ENCODE results near the gene PIK3C2G.
"Not testable (repeated sequence)": the region's sequence is repeated elsewhere in the genome, so short reads cannot be mapped to it uniquely, and the experiment has no call there.

PIK3C2G gene

DNA sequence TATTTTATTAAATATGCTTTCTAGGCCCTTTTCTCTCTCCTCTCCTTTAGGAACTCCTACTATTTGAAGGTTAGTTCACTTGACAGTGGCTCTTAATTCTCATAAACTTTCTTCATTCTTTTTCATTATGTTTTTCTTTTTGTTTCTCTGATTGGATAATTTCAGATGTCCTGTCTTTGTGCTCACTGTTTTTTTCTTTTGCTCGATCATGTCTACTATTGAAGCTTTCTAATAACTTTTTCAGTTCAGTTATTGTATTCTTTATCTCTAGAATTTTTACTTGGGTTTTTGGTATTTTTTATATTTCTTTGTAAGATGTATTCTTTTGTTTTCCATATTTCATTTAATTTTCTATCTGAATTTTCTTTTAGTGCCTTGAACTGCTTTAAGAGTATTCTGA is 261.5 kb downstream of the PIK3C2G start:
- H3K36me3 ChIP-seq (ENCODE audit: insufficient read depth, low read length): no peaks in the 10 kb centered on the region
- no peak overlapping the region for H3K4me3 ChIP-seq (ENCODE audit: low read depth in 1 of 2, low read length in 2 of 2)
- H3K27me3 ChIP-seq (ENCODE audit: control insufficient read depth in 1 of 2, insufficient read depth in 2 of 2, low read length in 2 of 2): no peaks in the 10 kb centered on the region
- H3K4me1 ChIP-seq (ENCODE audit: insufficient read depth, low read length): no peaks in the 10 kb centered on the region
- H3K9me3 ChIP-seq (ENCODE audit: low read length): no peaks in the 10 kb centered on the region
- no peak overlapping the region for H3K9ac ChIP-seq (ENCODE audit: low read length)
- no peak overlapping the region for H3K27ac ChIP-seq (ENCODE audit: low read depth, low read length)

DNA sequence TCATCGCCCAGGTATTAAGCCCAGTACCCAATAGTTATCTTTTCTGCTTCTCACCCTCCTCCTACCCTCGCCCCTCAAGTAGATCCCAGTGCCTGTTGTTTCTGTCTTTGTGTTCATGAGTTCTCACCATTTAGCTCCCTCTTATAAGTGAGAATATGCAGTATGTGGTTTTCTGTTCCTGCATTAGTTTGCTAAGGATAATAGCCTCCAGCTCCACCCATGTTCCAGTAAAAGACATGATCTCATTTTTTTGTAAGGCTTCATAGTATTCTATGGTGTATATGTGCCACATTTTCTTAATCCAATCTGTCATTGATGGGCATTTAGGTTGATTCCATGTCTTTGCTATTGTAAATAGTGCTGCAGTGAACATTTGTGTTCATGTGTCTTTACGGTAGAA is 281.2 kb downstream of the PIK3C2G start:
- H3K4me1 ChIP-seq (ENCODE audit: insufficient read depth, low read length); H3K9ac ChIP-seq (ENCODE audit: low read length): not testable (repeated sequence)

DNA sequence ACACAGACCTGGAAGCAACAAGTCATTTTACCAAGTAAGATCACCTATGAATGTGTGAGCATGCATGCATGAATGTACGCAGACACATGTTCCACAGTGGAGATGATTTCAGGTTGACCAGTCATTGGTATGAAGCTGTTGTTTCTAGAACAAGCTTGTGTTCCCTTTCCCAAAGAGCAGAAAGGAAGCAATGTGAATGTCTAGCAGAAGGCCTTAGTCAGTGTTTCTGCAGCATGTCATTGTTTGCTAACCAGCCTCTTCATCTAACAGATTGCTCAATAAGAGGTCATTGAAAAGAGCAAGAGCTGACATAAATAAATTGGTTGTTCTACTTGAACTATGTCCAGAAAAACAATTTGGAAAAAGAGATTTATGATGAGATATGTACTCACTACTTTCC is 285.1 kb downstream of the PIK3C2G start:
- Histone ChIP-seq H3K27ac (ENCODE audit: low read depth, low read length) (no peak overlapping the region), H3K9me3 (ENCODE audit: low read length) (no peaks in the 10 kb centered on the region), H3K27me3 (ENCODE audit: control insufficient read depth in 1 of 2, insufficient read depth in 2 of 2, low read length in 2 of 2) (no peaks in the 10 kb centered on the region), H3K4me1 (ENCODE audit: insufficient read depth, low read length) (no peaks in the 10 kb centered on the region), H3K4me3 (ENCODE audit: low read depth in 1 of 2, low read length in 2 of 2) (no peak overlapping the region), H3K9ac (ENCODE audit: low read length) (no peak overlapping the region), H3K36me3 (ENCODE audit: insufficient read depth, low read length) (no peaks in the 10 kb centered on the region)

More for the DNA sequence above, 281.2 kb downstream of the PIK3C2G start:
- not testable (repeated sequence) for H3K9me3 ChIP-seq (ENCODE audit: low read length); H3K4me3 ChIP-seq (ENCODE audit: low read depth in 1 of 2, low read length in 2 of 2); H3K36me3 ChIP-seq (ENCODE audit: insufficient read depth, low read length); H3K27me3 ChIP-seq (ENCODE audit: control insufficient read depth in 1 of 2, insufficient read depth in 2 of 2, low read length in 2 of 2); H3K27ac ChIP-seq (ENCODE audit: low read depth, low read length)

DNA sequence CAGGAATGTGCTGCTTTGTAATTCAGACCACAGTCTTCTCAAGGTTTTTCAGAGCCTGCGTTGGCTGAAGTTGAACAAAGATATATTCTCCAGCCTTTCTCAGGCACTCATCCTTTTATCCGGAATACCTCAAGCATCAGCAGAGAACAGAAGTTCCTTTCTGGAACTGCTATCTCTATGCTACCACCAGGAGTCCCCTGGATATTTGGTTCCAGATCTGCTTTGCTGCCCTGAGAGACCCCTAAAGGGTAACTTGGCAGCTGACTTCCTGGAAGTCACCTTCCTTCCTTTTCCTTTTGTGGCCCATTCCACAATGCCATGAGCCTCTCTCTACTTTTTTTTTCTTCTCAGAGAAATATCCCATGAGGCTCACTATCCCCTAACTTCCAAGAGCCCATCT is 288.3 kb downstream of the PIK3C2G start:
- no peak overlapping the region for H3K4me3 ChIP-seq (ENCODE audit: low read depth in 1 of 2, low read length in 2 of 2)
- no peak overlapping the region for H3K27ac ChIP-seq (ENCODE audit: low read depth, low read length)
- H3K4me1 ChIP-seq (ENCODE audit: insufficient read depth, low read length): no peaks in the 10 kb centered on the region
- H3K9me3 ChIP-seq (ENCODE audit: low read length): no peaks in the 10 kb centered on the region
- no peaks in the 10 kb centered on the region for H3K36me3 ChIP-seq (ENCODE audit: insufficient read depth, low read length)
- H3K27me3 ChIP-seq (ENCODE audit: control insufficient read depth in 1 of 2, insufficient read depth in 2 of 2, low read length in 2 of 2): no peaks in the 10 kb centered on the region
- no peak overlapping the region for H3K9ac ChIP-seq (ENCODE audit: low read length)

DNA sequence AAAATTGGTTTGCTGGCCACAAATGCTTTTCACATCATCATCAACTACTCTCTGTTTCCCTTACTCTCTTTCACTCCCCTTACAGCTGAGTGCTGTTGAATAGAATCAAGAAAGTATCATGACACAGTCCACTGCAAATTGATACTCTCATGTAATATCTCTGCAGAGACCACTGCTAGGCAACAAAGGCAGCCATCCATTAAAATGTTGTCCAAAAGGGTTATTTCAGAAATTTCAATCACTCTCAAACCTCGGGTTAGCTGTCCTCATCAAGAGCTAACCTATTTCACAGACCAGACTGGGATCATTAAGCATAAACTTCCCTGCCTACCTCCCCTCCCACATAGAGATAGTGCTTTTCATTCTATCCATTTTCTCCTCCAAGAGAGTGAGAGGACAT is 289.8 kb downstream of the PIK3C2G start:
- Histone ChIP-seq H3K4me3 (ENCODE audit: low read depth in 1 of 2, low read length in 2 of 2) (no peak overlapping the region), H3K27ac (ENCODE audit: low read depth, low read length) (no peak overlapping the region), H3K9me3 (ENCODE audit: low read length) (no peaks in the 10 kb centered on the region)

DNA sequence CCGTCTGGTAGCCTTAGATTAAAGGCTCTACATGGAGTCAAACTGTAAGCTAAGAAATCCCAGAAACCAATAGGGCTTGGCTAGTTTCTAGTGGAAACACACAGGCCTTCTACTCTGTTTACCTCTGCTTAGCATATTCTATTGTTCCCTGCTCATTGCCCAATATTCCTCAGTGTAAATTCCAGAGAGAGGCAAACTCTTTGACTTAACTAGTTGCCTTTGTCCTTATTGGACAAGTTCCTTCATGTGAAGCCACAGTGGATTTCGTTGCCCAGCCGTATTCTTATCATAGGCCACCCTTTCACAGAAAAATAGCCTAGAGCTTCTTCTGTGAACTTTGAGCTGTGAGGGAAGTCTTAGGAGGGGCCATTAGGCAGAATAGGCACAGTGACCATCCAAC is 290.4 kb downstream of the PIK3C2G start:
- Histone ChIP-seq H3K4me1 (ENCODE audit: insufficient read depth, low read length) (no peaks in the 10 kb centered on the region), H3K27me3 (ENCODE audit: control insufficient read depth in 1 of 2, insufficient read depth in 2 of 2, low read length in 2 of 2) (no peaks in the 10 kb centered on the region), H3K4me3 (ENCODE audit: low read depth in 1 of 2, low read length in 2 of 2) (no peak overlapping the region), H3K27ac (ENCODE audit: low read depth, low read length) (no peak overlapping the region), H3K9ac (ENCODE audit: low read length) (no peak overlapping the region), H3K36me3 (ENCODE audit: insufficient read depth, low read length) (no peaks in the 10 kb centered on the region), H3K9me3 (ENCODE audit: low read length) (no peaks in the 10 kb centered on the region)

More for the DNA sequence above, 289.8 kb downstream of the PIK3C2G start:
- H3K27me3 ChIP-seq (ENCODE audit: control insufficient read depth in 1 of 2, insufficient read depth in 2 of 2, low read length in 2 of 2): no peaks in the 10 kb centered on the region
- no peaks in the 10 kb centered on the region for H3K36me3 ChIP-seq (ENCODE audit: insufficient read depth, low read length)
- no peaks in the 10 kb centered on the region for H3K4me1 ChIP-seq (ENCODE audit: insufficient read depth, low read length)
- H3K9ac ChIP-seq (ENCODE audit: low read length): no peak overlapping the region

DNA sequence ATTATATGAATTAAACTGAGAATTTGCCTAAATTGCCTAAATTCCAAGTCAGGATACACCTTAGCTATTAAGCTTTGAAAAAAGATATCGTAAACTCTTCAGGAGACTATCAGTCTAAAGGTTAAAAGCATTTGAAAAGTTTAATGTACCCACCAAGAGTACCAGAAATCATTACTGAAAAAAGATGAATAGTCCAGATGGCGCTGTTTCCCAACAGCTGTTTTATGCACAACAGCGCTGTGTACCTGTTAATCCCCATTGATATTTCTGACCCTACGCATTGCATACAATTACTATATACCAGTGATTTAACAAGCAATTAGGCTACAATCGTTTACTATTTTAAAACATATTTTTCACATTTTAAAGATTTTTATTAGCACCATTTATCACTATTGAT is 291.5 kb downstream of the PIK3C2G start:
- Histone ChIP-seq H3K27me3 (ENCODE audit: control insufficient read depth in 1 of 2, insufficient read depth in 2 of 2, low read length in 2 of 2) (no peaks in the 10 kb centered on the region), H3K9me3 (ENCODE audit: low read length) (no peaks in the 10 kb centered on the region), H3K27ac (ENCODE audit: low read depth, low read length) (no peak overlapping the region), H3K4me3 (ENCODE audit: low read depth in 1 of 2, low read length in 2 of 2) (no peak overlapping the region), H3K9ac (ENCODE audit: low read length) (no peak overlapping the region), H3K4me1 (ENCODE audit: insufficient read depth, low read length) (no peaks in the 10 kb centered on the region), H3K36me3 (ENCODE audit: insufficient read depth, low read length) (no peaks in the 10 kb centered on the region)

DNA sequence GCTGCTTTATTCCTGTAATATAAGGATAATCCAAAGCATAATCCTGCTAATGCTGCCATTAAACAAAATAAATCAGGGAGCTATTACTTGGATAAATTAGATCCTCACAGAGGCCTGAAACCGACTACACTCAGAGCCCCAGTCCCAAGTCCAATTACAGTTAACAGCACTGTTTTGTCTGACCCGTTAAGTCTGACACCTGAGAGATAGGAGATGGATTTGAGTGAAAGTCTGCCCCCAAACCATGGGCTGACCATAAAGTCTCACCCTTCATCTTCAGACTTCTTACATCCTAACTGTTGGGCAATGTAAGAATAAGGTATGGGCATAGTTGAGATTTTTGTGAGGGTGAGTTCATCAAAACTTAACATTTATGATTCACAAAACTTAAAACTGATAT is 294.8 kb downstream of the PIK3C2G start:
- no peaks in the 10 kb centered on the region for H3K27me3 ChIP-seq (ENCODE audit: control insufficient read depth in 1 of 2, insufficient read depth in 2 of 2, low read length in 2 of 2)
- no peaks in the 10 kb centered on the region for H3K36me3 ChIP-seq (ENCODE audit: insufficient read depth, low read length)
- H3K4me1 ChIP-seq (ENCODE audit: insufficient read depth, low read length): no peaks in the 10 kb centered on the region
- no peak overlapping the region for H3K9ac ChIP-seq (ENCODE audit: low read length)
- H3K9me3 ChIP-seq (ENCODE audit: low read length): no peaks in the 10 kb centered on the region
- no peak overlapping the region for H3K27ac ChIP-seq (ENCODE audit: low read depth, low read length)
- no peak overlapping the region for H3K4me3 ChIP-seq (ENCODE audit: low read depth in 1 of 2, low read length in 2 of 2)

DNA sequence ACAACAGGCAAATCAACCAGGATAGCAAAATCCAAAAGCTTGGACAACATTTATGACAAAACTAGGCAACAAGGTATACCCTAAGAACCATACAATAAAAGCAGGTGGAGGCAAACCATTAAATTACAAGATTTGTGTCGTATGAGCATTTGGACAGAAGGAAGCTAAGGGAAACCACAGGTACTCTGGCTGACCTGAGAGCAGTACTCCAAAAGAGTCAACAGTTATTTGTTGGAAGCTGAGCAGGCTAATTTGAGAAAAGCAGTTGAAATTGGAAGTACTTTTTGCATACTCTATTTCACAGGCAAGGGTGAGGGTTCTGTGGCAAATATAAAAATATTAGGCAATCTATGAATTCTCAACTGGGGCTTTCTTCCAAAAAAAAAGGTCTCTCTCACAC is 297.9 kb downstream of the PIK3C2G start:
- Histone ChIP-seq H3K4me3 (ENCODE audit: low read depth in 1 of 2, low read length in 2 of 2) (no peak overlapping the region), H3K36me3 (ENCODE audit: insufficient read depth, low read length) (no peaks in the 10 kb centered on the region)

DNA sequence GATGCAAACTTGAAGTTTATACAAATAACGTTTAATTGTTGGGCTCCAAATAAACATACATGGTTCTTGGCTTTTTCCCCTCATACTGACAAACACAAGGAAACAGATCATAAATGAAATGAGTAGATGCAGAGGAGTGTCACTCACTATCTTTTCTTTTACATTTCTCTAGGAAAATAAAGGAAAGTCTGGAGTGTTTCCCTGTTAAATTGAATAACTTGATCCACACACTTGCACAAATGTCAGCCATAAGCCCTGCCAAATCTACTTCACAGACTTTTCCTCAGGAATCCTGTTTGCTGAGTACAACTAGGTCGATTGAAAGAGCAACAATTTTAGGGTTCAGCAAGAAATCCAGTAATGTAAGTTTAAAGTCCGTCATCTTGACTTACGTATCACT is 301.2 kb downstream of the PIK3C2G start:
- no peaks in the 10 kb centered on the region for H3K4me1 ChIP-seq (ENCODE audit: insufficient read depth, low read length)
- no peaks in the 10 kb centered on the region for H3K36me3 ChIP-seq (ENCODE audit: insufficient read depth, low read length)
- no peaks in the 10 kb centered on the region for H3K9me3 ChIP-seq (ENCODE audit: low read length)
- H3K4me3 ChIP-seq (ENCODE audit: low read depth in 1 of 2, low read length in 2 of 2): no peak overlapping the region
- no peaks in the 10 kb centered on the region for H3K27me3 ChIP-seq (ENCODE audit: control insufficient read depth in 1 of 2, insufficient read depth in 2 of 2, low read length in 2 of 2)
- H3K27ac ChIP-seq (ENCODE audit: low read depth, low read length): no peak overlapping the region
- H3K9ac ChIP-seq (ENCODE audit: low read length): no peak overlapping the region

More for the DNA sequence above, 297.9 kb downstream of the PIK3C2G start:
- H3K27ac ChIP-seq (ENCODE audit: low read depth, low read length): no peak overlapping the region
- H3K9ac ChIP-seq (ENCODE audit: low read length): no peak overlapping the region
- no peaks in the 10 kb centered on the region for H3K27me3 ChIP-seq (ENCODE audit: control insufficient read depth in 1 of 2, insufficient read depth in 2 of 2, low read length in 2 of 2)
- H3K4me1 ChIP-seq (ENCODE audit: insufficient read depth, low read length): no peaks in the 10 kb centered on the region
- H3K9me3 ChIP-seq (ENCODE audit: low read length): no peaks in the 10 kb centered on the region

DNA sequence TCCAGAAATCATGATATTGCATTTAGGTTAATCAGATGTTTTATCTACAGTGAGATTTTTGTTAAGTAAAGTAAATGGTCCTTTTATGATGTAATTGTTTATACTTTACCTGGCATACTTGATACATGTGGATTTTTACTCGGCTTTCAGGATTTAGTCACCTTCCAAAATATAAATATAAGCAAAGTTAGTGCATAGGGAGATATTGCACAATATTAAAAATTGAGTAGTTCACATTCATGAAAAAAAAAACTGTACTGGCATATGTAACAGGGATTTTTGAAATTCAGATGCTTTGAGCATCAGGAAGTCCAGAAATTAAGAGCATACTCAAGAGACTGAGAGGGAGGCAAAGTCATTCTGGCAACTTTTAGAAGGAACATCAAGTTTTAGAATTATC is 303.0 kb downstream of the PIK3C2G start:
- Histone ChIP-seq H3K9ac (ENCODE audit: low read length) (no peak overlapping the region), H3K9me3 (ENCODE audit: low read length) (no peaks in the 10 kb centered on the region), H3K27me3 (ENCODE audit: control insufficient read depth in 1 of 2, insufficient read depth in 2 of 2, low read length in 2 of 2) (no peaks in the 10 kb centered on the region), H3K4me1 (ENCODE audit: insufficient read depth, low read length) (no peaks in the 10 kb centered on the region), H3K4me3 (ENCODE audit: low read depth in 1 of 2, low read length in 2 of 2) (no peak overlapping the region), H3K36me3 (ENCODE audit: insufficient read depth, low read length) (no peaks in the 10 kb centered on the region), H3K27ac (ENCODE audit: low read depth, low read length) (no peak overlapping the region)

DNA sequence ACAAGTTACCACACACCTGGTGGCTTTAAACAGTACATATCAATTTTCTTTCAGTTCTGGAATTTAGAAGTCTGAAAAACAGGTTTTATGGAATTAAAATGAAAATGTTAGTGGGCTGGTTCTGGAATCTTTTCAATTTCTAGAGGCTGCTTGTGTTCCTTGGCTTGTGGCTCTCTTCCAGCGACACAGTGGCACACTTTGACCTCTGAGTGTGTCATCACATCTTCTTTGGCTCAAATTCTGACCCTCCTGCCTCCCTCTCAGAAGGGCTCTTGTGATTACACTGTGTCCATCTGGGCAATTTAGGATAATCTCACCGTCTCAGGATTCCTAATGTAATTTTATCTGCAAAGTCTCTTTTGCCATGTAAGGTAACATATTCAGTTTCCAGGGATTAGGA is 306.5 kb downstream of the PIK3C2G start:
- H3K4me1 ChIP-seq (ENCODE audit: insufficient read depth, low read length): no peaks in the 10 kb centered on the region
- H3K9ac ChIP-seq (ENCODE audit: low read length): no peak overlapping the region
- no peaks in the 10 kb centered on the region for H3K36me3 ChIP-seq (ENCODE audit: insufficient read depth, low read length)
- H3K27ac ChIP-seq (ENCODE audit: low read depth, low read length): no peak overlapping the region
- H3K27me3 ChIP-seq (ENCODE audit: control insufficient read depth in 1 of 2, insufficient read depth in 2 of 2, low read length in 2 of 2): no peaks in the 10 kb centered on the region
- no peak overlapping the region for H3K4me3 ChIP-seq (ENCODE audit: low read depth in 1 of 2, low read length in 2 of 2)
- no peaks in the 10 kb centered on the region for H3K9me3 ChIP-seq (ENCODE audit: low read length)

Measured in muscle layer of colon (tissue), 2 donors.